Measurements from ENCODE around the gene TPH2.

- TF ChIP-seq SIN3A (IDR thresholded peaks at IDR 0.05; ENCODE audit: borderline replicate concordance, insufficient read depth, low read length) (no peak), POLR2AphosphoS5 (IDR thresholded peaks at IDR 0.05; ENCODE audit: low read depth, low read length) (no peak)
Observed at GRCh38 chr12:72010356-72010755, 71.7 kb downstream of the TPH2 start.

Measured in PFSK-1 (cell line).